Thyroid gland (tissue), 4 donors: ENCODE data around the gene SERPINA9.

Experiments used
- CTCF ChIP-seq, 6 experiments: fragments of 200-600 bp in 3 of 6; fragments of 450-650 bp in 3 of 6; sonication (generic) in 3 of 6; IDR thresholded peaks; one replicate each; pipeline ENCODE4 v1.5.1; 2016 to 2019; ENCODE audit warnings: antibody characterized with exemption in 6 of 6, mild to moderate bottlenecking in 2 of 6, inconsistent platforms in 1 of 6, moderate library complexity in 1 of 6
- POLR2A ChIP-seq, 2 donors: fragments of 450-650 bp; IDR thresholded peaks; one replicate each; pipeline ENCODE4 v1.6.1; 2017; ENCODE audit warnings: antibody characterized with exemption in 2 of 2, mild to moderate bottlenecking in 2 of 2, moderate library complexity in 1 of 2

- TF ChIP-seq CTCF (IDR thresholded peaks at IDR 0.05) (no peak), POLR2A (IDR thresholded peaks at IDR 0.05) (no peak)
These were observed 10.9 kb upstream of the SERPINA9 start for GRCh38 chr14:94486883-94487282.
